MM.1S (cell line): ENCODE measurements around the gene CALML3.

Experiments used
- DNase-seq: peaks from one replicate; pipeline ENCODE4 v3.0.0-alpha.2; 2015
- H2AFZ ChIP-seq: fragments of 300-600 bp; sonication (generic); 2 replicates; pipeline ENCODE4 v1.6.0; 2016; ENCODE audit warnings: antibody characterized with exemption, low read length
- H3F3A ChIP-seq: fragments of 300-600 bp; sonication (generic); 2 replicates; pipeline ENCODE4 v1.6.1; 2016; ENCODE audit warnings: mild to moderate bottlenecking, antibody characterized with exemption, low read length, moderate library complexity, mixed read lengths; ENCODE audit not compliant: insufficient read depth
- H3K27ac ChIP-seq: fragments of 300-600 bp; sonication (generic); 2 replicates; pipeline ENCODE4 v1.5.1; 2016; ENCODE audit warnings: mild to moderate bottlenecking, low read length
- H3K27me3 ChIP-seq: fragments of 300-600 bp; sonication (generic); replicated peaks from 2 replicates; pipeline ENCODE4 v1.6.0; 2016; ENCODE audit warnings: low read length; ENCODE audit not compliant: insufficient read depth
- H3K36me3 ChIP-seq: fragments of 300-600 bp; sonication (generic); replicated peaks from 2 replicates; pipeline ENCODE4 v1.6.1; 2016; ENCODE audit warnings: mild to moderate bottlenecking, low read length, mixed read lengths; ENCODE audit not compliant: insufficient read depth
- H3K4me1 ChIP-seq: fragments of 300-600 bp; sonication (generic); 2 replicates; pipeline ENCODE4 v1.6.1; 2016; ENCODE audit warnings: low read length, mixed read lengths
- H3K4me2 ChIP-seq: fragments of 300-600 bp; sonication (generic); 2 replicates; pipeline ENCODE4 v1.6.0; 2016; ENCODE audit warnings: low read depth, low read length
- H3K4me3 ChIP-seq: fragments of 300-600 bp; sonication (generic); 2 replicates; pipeline ENCODE4 v1.5.1; 2016; ENCODE audit warnings: low read length, mixed read lengths
- H3K79me2 ChIP-seq: fragments of 300-600 bp; sonication (generic); 2 replicates; pipeline ENCODE4 v1.6.1; 2016; ENCODE audit warnings: mixed run types, low read length, mixed read lengths
- H3K9ac ChIP-seq: fragments of 300-600 bp; sonication (generic); 2 replicates; pipeline ENCODE4 v1.6.1; 2016; ENCODE audit warnings: low read length, mixed read lengths
- H3K9me2 ChIP-seq: fragments of 300-600 bp; sonication (generic); replicated peaks from 2 replicates; pipeline ENCODE4 v1.6.1; 2016; ENCODE audit warnings: mild to moderate bottlenecking, low read length, mixed read lengths; ENCODE audit not compliant: insufficient read depth
- H3K9me3 ChIP-seq: fragments of 300-600 bp; sonication (generic); replicated peaks from 2 replicates; pipeline ENCODE4 v1.6.1; 2016; ENCODE audit warnings: mild to moderate bottlenecking, low read length, mixed read lengths; ENCODE audit not compliant: insufficient read depth
- H4K20me1 ChIP-seq: fragments of 300-600 bp; sonication (generic); 2 replicates; pipeline ENCODE4 v1.6.1; 2016; ENCODE audit warnings: mild to moderate bottlenecking, low read length, moderate library complexity, mixed read lengths; ENCODE audit not compliant: insufficient read depth
- EZH2 ChIP-seq: fragments of 300-600 bp; sonication (generic); optimal IDR thresholded peaks from 2 replicates; pipeline ENCODE3; 2017; ENCODE audit warnings: low read depth, mild to moderate bottlenecking, antibody characterized with exemption, low read length, mixed read lengths
- EZH2phosphoT487 ChIP-seq: fragments of 300-600 bp; sonication (generic); IDR thresholded peaks from 2 replicates; pipeline ENCODE4 v1.6.1; 2018; ENCODE audit warnings: antibody characterized with exemption, low read length
- TF ChIP-seq, protein P1 (sequence below): fragments of 300-600 bp; sonication (generic); IDR thresholded peaks from 2 replicates; pipeline ENCODE4 v1.5.1; 2016; ENCODE audit warnings: antibody characterized with exemption, low read length, mixed read lengths

CALML3 gene

GRCh38 chr10:5498791-5499492 is 25.8 kb upstream of the CALML3 start:
- no peak for DNase-seq
- Histone ChIP-seq H3K9me3 (no peaks in the 10 kb centered on the region), H3K4me2 (no peak overlapping the region), H3K9ac (no peak overlapping the region), H2AFZ (no peak overlapping the region), H3F3A (no peaks in the 10 kb centered on the region), H3K9me2 (no peaks in the 10 kb centered on the region), H3K36me3 (no peaks in the 10 kb centered on the region), H4K20me1 (no peaks in the 10 kb centered on the region), H3K79me2 (no peaks in the 10 kb centered on the region), H3K27me3 (peaks cover 19% of the 10 kb centered on the region), H3K4me3 (no peak overlapping the region), H3K4me1 (no peaks in the 10 kb centered on the region), H3K27ac (no peak overlapping the region)
- TF ChIP-seq, protein P1, sequence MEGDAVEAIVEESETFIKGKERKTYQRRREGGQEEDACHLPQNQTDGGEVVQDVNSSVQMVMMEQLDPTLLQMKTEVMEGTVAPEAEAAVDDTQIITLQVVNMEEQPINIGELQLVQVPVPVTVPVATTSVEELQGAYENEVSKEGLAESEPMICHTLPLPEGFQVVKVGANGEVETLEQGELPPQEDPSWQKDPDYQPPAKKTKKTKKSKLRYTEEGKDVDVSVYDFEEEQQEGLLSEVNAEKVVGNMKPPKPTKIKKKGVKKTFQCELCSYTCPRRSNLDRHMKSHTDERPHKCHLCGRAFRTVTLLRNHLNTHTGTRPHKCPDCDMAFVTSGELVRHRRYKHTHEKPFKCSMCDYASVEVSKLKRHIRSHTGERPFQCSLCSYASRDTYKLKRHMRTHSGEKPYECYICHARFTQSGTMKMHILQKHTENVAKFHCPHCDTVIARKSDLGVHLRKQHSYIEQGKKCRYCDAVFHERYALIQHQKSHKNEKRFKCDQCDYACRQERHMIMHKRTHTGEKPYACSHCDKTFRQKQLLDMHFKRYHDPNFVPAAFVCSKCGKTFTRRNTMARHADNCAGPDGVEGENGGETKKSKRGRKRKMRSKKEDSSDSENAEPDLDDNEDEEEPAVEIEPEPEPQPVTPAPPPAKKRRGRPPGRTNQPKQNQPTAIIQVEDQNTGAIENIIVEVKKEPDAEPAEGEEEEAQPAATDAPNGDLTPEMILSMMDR = no peak
- TF ChIP-seq EZH2 = no peak
- TF ChIP-seq EZH2phosphoT487 = no peak

DNA sequence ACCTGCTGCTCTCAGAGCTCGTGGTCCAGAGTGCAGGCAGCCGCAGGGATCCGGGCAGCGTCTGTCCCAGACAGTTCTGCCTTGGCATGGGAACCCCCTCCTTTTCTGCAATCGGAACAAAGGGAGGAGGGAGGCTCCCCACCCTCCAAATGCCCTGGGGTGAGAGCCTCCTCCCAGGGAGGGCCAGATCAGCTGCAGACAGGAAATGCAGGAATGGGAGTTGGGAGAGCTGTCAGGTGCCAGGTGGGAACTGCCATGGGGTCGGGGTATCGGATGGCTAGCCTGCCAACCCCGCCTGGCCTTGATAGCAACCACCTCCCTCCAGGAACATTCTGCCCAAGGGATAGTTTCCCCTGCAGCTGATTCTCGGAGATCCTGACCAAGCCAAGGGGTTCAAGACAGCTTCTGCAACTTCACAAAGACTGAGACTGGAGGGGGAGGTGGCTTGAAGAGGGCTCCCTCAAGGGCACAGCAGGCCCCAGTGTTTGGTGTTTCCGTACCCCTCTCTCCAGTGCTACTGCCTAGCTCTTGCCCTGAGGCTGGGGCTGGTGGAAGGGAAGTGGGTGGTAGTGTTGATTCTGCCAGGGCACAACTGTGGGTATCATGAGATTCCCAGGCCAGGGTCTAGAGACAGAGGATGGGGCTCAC is 25.1 kb upstream of the CALML3 start, which contains the start of gene CALML5:
TSS of gene CALML5 (minus strand) at position 78 of the 648 bp plus-strand sequence. CDS start 132 bp downstream, outside the sequence.
- no peaks in the 10 kb centered on the region for H3K4me1 ChIP-seq
- no peaks in the 10 kb centered on the region for H3F3A ChIP-seq
- H2AFZ ChIP-seq = no peak within 1 kb of the TSS
- H3K9ac ChIP-seq = no peak within 1 kb of the TSS
- H4K20me1 ChIP-seq = no peaks in the 10 kb centered on the region
- no peak within 1 kb of the TSS for H3K27ac ChIP-seq
- no peak within 1 kb of the TSS for H3K4me2 ChIP-seq
- no peak within 1 kb of the TSS for H3K4me3 ChIP-seq
- peaks cover 19% of the 10 kb centered on the region for H3K27me3 ChIP-seq
- TF ChIP-seq EZH2phosphoT487 (no peak), EZH2 (no peak)
- TF ChIP-seq, protein P1 = no peak
- no peaks in the 10 kb centered on the region for H3K36me3 ChIP-seq
- H3K79me2 ChIP-seq = no peaks in the 10 kb centered on the region
- DNase-seq = no peak
- no peaks in the 10 kb centered on the region for H3K9me3 ChIP-seq
- H3K9me2 ChIP-seq = no peaks in the 10 kb centered on the region

GRCh38 chr10:5500162-5500670 is 24.5 kb upstream of the CALML3 start:
- H3K9me3 ChIP-seq = no peaks in the 10 kb centered on the region
- no peak overlapping the region for H3K9ac ChIP-seq
- no peak overlapping the region for H2AFZ ChIP-seq
- no peaks in the 10 kb centered on the region for H3F3A ChIP-seq
- H3K4me2 ChIP-seq = no peak overlapping the region
- no peaks in the 10 kb centered on the region for H4K20me1 ChIP-seq
- no peaks in the 10 kb centered on the region for H3K4me1 ChIP-seq
- TF ChIP-seq EZH2 = no peak
- TF ChIP-seq, protein P1 = no peak
- TF ChIP-seq EZH2phosphoT487 = no peak
- H3K4me3 ChIP-seq = no peak overlapping the region
- no peaks in the 10 kb centered on the region for H3K79me2 ChIP-seq
- H3K27me3 ChIP-seq = peaks cover 19% of the 10 kb centered on the region
- H3K9me2 ChIP-seq = no peaks in the 10 kb centered on the region
- H3K36me3 ChIP-seq = no peaks in the 10 kb centered on the region
- no peak overlapping the region for H3K27ac ChIP-seq
- no peak for DNase-seq
